Measurements from ENCODE around the gene AFF3.
"Not testable (repeated sequence)": the region's sequence is repeated elsewhere in the genome, so short reads cannot be mapped to it uniquely, and the experiment has no call there.

AFF3 gene

GRCh38 chr2:99944019-99944418 is 198.4 kb downstream of the AFF3 start:
- Histone ChIP-seq H3K27ac (no peak overlapping the region), H3K9me3 (0 out of 2 replicates have a peak, but pooled peaks cover 3% of the 10 kb centered on the region), H3K36me3 (peaks cover 20% of the 10 kb centered on the region; the same call in 1 of the 2 replicates), H4K20me1 (no peaks in the 10 kb centered on the region; the same call in 1 of the 2 replicates), H3K27me3 (no peaks in the 10 kb centered on the region), H3K9ac (no peak overlapping the region), H3K4me1 (no peaks in the 10 kb centered on the region), H3K4me2 (no peak overlapping the region), H3K4me3 (no peak overlapping the region)
- no peak for TF ChIP-seq Cebpa-rat (IDR thresholded peaks at IDR 0.05)

DNA sequence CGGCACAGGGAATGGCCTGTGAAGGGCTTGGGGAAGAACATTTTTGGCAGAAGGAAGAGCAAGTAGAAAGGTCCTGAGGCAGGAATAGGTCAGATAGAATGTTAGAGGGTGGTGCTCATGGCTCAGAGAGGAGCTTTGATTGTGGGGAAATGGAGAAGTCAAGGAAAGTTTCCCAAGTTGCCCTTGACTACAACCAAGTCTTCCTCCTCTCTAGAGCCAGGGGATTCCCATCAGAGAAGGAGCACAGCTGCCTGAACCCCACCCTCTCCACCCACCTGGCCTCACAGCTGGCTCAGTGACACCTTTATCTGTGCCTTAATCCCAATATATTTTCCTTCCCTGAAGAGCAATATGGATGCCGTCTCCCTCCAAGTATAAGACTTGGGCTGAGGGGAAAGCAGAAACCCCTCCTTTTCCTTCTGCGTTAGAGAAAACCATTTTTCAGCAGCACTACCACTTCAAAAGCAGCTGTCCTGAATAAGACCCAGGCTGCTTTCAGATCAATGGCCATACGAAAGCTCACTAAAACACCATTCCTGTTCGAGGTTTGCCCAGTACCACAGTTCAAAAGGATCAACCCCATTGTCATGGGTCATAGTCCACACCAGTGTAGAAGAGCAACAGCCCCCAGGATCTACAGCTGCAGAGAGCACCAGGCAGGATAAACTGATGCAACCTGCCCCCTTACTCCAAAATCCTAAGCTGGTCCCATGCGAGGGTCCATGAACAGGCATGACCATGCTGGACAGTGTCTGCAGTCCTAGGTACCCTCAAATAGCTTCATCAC is 199.6 kb downstream of the AFF3 start:
- Histone ChIP-seq H3K9ac (no peak overlapping the region), H3K36me3 (peaks cover 15% of the 10 kb centered on the region; the same call in 1 of the 2 replicates), H3K4me1 (no peaks in the 10 kb centered on the region), H3K9me3 (0 out of 2 replicates have a peak, but pooled peaks cover 3% of the 10 kb centered on the region), H3K27me3 (no peaks in the 10 kb centered on the region), H3K4me2 (no peak overlapping the region), H3K27ac (no peak overlapping the region), H4K20me1 (no peaks in the 10 kb centered on the region), H3K4me3 (no peak overlapping the region)
- TF ChIP-seq Cebpa-rat (IDR thresholded peaks at IDR 0.05): no peak

GRCh38 chr2:99940963-99941362 is 201.4 kb downstream of the AFF3 start:
- Histone ChIP-seq H3K9ac (no peak overlapping the region), H3K4me2 (no peak overlapping the region), H3K9me3 (peaks cover 7% of the 10 kb centered on the region; the same call in 1 of the 2 replicates), H4K20me1 (no peaks in the 10 kb centered on the region), H3K4me3 (no peak overlapping the region), H3K4me1 (no peaks in the 10 kb centered on the region), H3K27me3 (no peaks in the 10 kb centered on the region), H3K36me3 (peaks cover 18% of the 10 kb centered on the region; the same call in 1 of the 2 replicates), H3K27ac (no peak overlapping the region)
- TF ChIP-seq Cebpa-rat (IDR thresholded peaks at IDR 0.05): no peak

GRCh38 chr2:99939135-99939534 is 203.3 kb downstream of the AFF3 start:
- Histone ChIP-seq H3K36me3 (peaks cover 24% of the 10 kb centered on the region; the same call in 1 of the 2 replicates), H3K4me2 (no peak overlapping the region), H3K4me3 (no peak overlapping the region)

GRCh38 chr2:99938250-99938649 is 204.1 kb downstream of the AFF3 start:
- Histone ChIP-seq H4K20me1 (no peaks in the 10 kb centered on the region), H3K36me3 (peaks cover 33% of the 10 kb centered on the region), H3K9ac (no peak overlapping the region), H3K4me2 (no peak overlapping the region), H3K27ac (no peak overlapping the region), H3K27me3 (no peaks in the 10 kb centered on the region), H3K4me1 (no peaks in the 10 kb centered on the region), H3K9me3 (peaks cover 18% of the 10 kb centered on the region), H3K4me3 (no peak overlapping the region)
- TF ChIP-seq Cebpa-rat (IDR thresholded peaks at IDR 0.05): no peak

More at GRCh38 chr2:99939135-99939534, 203.3 kb downstream of the AFF3 start:
- Histone ChIP-seq H3K9me3 (peaks cover 14% of the 10 kb centered on the region; the same call in 1 of the 2 replicates), H3K9ac (no peak overlapping the region), H3K27me3 (no peaks in the 10 kb centered on the region), H3K4me1 (no peaks in the 10 kb centered on the region), H3K27ac (no peak overlapping the region), H4K20me1 (no peaks in the 10 kb centered on the region)
- TF ChIP-seq Cebpa-rat (IDR thresholded peaks at IDR 0.05): no peak

DNA sequence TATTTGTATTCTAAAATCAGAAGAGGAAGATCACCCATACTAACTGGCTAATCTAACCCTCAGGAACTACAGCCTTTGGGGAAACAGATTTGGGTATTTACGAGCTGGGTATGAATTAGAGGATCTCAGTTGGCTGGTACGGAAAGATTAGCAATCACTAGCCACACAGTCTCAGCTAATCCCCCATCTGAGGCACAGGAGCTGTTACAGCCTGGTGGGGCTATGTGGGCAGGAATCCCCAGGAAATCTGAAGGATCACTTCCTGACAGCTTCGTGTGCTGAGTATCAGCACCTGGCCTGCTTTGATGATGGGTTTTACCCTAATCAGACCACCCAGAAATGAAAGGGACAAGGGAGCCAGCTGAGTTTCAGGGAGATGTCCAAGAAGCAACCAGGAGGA is 206.3 kb downstream of the AFF3 start:
- peaks cover 29% of the 10 kb centered on the region for H3K36me3 ChIP-seq
- TF ChIP-seq Cebpa-rat (IDR thresholded peaks at IDR 0.05): no peak

DNA sequence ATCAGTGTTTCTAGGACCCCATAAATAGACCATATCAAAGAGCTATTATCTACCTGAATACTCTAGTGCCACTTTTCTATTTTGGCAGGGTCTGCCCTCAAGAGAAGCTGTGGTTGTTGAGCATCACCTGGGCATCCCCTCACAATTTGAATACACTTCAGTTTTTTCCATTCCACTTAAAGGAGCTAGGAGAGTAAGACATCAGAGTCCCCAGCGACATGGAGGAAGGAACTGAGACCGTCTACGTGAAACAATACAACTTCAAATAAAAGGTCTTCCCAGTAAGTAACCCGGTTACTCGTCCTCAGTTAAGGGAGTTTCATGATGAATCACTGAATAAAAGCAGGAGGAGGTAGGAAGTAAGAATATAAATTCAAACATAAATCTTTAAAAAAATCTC is 206.7 kb downstream of the AFF3 start:
- H4K20me1 ChIP-seq: no peaks in the 10 kb centered on the region
- no peak for TF ChIP-seq Cebpa-rat (IDR thresholded peaks at IDR 0.05)
- peaks cover 25% of the 10 kb centered on the region for H3K36me3 ChIP-seq
- H3K4me3 ChIP-seq: no peak overlapping the region
- no peak overlapping the region for H3K27ac ChIP-seq
- no peak overlapping the region for H3K9ac ChIP-seq
- no peaks in the 10 kb centered on the region for H3K27me3 ChIP-seq
- H3K4me1 ChIP-seq: no peaks in the 10 kb centered on the region
- H3K9me3 ChIP-seq: peaks cover 15% of the 10 kb centered on the region
- H3K4me2 ChIP-seq: no peak overlapping the region

More for the DNA sequence above, 206.3 kb downstream of the AFF3 start:
- H3K27ac ChIP-seq: no peak overlapping the region
- no peaks in the 10 kb centered on the region for H4K20me1 ChIP-seq
- no peak overlapping the region for H3K9ac ChIP-seq
- H3K4me3 ChIP-seq: no peak overlapping the region
- no peaks in the 10 kb centered on the region for H3K27me3 ChIP-seq
- H3K4me2 ChIP-seq: no peak overlapping the region
- H3K4me1 ChIP-seq: no peaks in the 10 kb centered on the region
- H3K9me3 ChIP-seq: peaks cover 15% of the 10 kb centered on the region

- no peak for TF ChIP-seq Cebpa-rat (IDR thresholded peaks at IDR 0.05)
- H3K36me3 ChIP-seq: peaks cover 30% of the 10 kb centered on the region
Measured at GRCh38 chr2:99933894-99934650, 208.3 kb downstream of the AFF3 start.

DNA sequence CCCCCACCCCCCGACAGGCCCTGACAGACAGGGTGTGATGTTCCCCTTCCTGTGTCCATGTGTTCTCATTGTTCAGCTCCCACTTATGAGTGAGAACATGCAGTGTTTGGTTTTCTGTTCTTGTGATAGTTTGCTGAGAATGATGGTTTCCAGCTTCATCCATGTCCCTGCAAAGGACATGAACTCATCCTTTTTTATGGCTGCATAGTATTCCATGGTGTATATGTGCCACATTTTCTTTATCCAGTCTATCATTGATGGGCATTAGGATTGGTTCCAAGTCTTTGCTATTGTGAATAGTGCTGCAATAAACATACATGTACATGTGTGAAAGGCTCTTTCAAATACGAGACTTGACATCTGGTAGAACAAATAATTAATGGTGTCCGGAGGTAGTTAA is 208.9 kb downstream of the AFF3 start:
- H3K4me1 ChIP-seq: peaks cover 13% of the 10 kb centered on the region
- H3K36me3 ChIP-seq: peaks cover 30% of the 10 kb centered on the region
- not testable (repeated sequence) for H3K9ac ChIP-seq

More at GRCh38 chr2:99933894-99934650, 208.3 kb downstream of the AFF3 start:
- peaks cover 7% of the 10 kb centered on the region for H3K4me1 ChIP-seq
- no peaks in the 10 kb centered on the region for H3K27me3 ChIP-seq
- no peak overlapping the region for H3K4me3 ChIP-seq
- H3K9me3 ChIP-seq: peaks cover 31% of the 10 kb centered on the region
- H3K9ac ChIP-seq: no peak overlapping the region
- no peaks in the 10 kb centered on the region for H4K20me1 ChIP-seq
- H3K4me2 ChIP-seq: no peak overlapping the region
- H3K27ac ChIP-seq: no peak overlapping the region

More for the DNA sequence above, 208.9 kb downstream of the AFF3 start:
- H3K9me3 ChIP-seq: peaks cover 37% of the 10 kb centered on the region
- not testable (repeated sequence) for H3K4me2 ChIP-seq, H4K20me1 ChIP-seq, H3K4me3 ChIP-seq, H3K27ac ChIP-seq, H3K27me3 ChIP-seq

Data from BLaER1 (cell line).